ENCODE measurements around the gene ZC3H8. TPM values are rescaled to one million over a fixed set of nuclear protein-coding genes. Genes with fewer than 3 reads are reported as not detected.

Gene ZC3H8
- total and polyA plus RNA-seq, 8 donors = 3.9 to 117 (median 8.2) TPM

GRCh38 chr2:112201696-112202430 is 53.0 kb downstream of the ZC3H8 start:
- Histone ChIP-seq H3K4me1 (no peaks in the 10 kb centered on the region), H3K27ac (no peak overlapping the region), H3K9me3 (peaks cover 0 to 24% (median 18%) of the 10 kb centered on the region in 4 donors), H3K4me3 (no peak overlapping the region), H3K36me3 (no peaks in the 10 kb centered on the region), H3K27me3 (no peaks in the 10 kb centered on the region)
- intact Hi-C loops (cut with DNase I; ENCODE audit: low total_unique reads) = no loop called here
- DNase-seq = no peak
- 79 to 86% (median 81%) methylated on average over 3 of the region's 3 CpGs for WGBS, 5 donors
- TF ChIP-seq EP300 (IDR thresholded peaks at IDR 0.05) (no peak), POLR2AphosphoS5 (IDR thresholded peaks at IDR 0.05) (peak in 1 of 3 donors; percentile 6)

GRCh38 chr2:112199188-112199587 is 55.7 kb downstream of the ZC3H8 start:
- DNase-seq = no peak
- WGBS, 5 donors = 82 to 88% (median 88%) methylated on average over 3 of the region's 3 CpGs

GRCh38 chr2:112198780-112199179 is 56.1 kb downstream of the ZC3H8 start:
- DNase-seq = no peak
- Histone ChIP-seq H3K4me1 (no peaks in the 10 kb centered on the region), H3K9me3 (peaks cover 0 to 10% (median 5%) of the 10 kb centered on the region in 4 donors), H3K27ac (no peak overlapping the region), H3K4me3 (no peak overlapping the region), H3K27me3 (no peaks in the 10 kb centered on the region), H3K36me3 (no peaks in the 10 kb centered on the region)
- no peak for TF ChIP-seq POLR2A (IDR thresholded peaks at IDR 0.05)
- TF ChIP-seq CTCF (IDR thresholded peaks at IDR 0.05) = no peak
- no peak for TF ChIP-seq POLR2AphosphoS5 (IDR thresholded peaks at IDR 0.05)
- TF ChIP-seq EP300 (IDR thresholded peaks at IDR 0.05) = no peak
- intact Hi-C loops (cut with DNase I; ENCODE audit: low total_unique reads) = no loop called here

More at GRCh38 chr2:112199188-112199587, 55.7 kb downstream of the ZC3H8 start:
- no peaks in the 10 kb centered on the region for H3K27me3 ChIP-seq
- TF ChIP-seq CTCF (IDR thresholded peaks at IDR 0.05) = no peak
- TF ChIP-seq EP300 (IDR thresholded peaks at IDR 0.05) = no peak
- no peak for TF ChIP-seq POLR2A (IDR thresholded peaks at IDR 0.05)
- no peak for TF ChIP-seq POLR2AphosphoS5 (IDR thresholded peaks at IDR 0.05)
- H3K36me3 ChIP-seq = no peaks in the 10 kb centered on the region
- intact Hi-C loops (cut with DNase I; ENCODE audit: low total_unique reads) = no loop called here
- H3K9me3 ChIP-seq = peaks cover 0 to 14% (median 8%) of the 10 kb centered on the region in 4 donors
- no peak overlapping the region for H3K4me3 ChIP-seq
- H3K4me1 ChIP-seq = no peaks in the 10 kb centered on the region
- no peak overlapping the region for H3K27ac ChIP-seq

GRCh38 chr2:112197868-112198267 is 57.0 kb downstream of the ZC3H8 start:
- H3K4me1 ChIP-seq = no peaks in the 10 kb centered on the region
- TF ChIP-seq POLR2A (IDR thresholded peaks at IDR 0.05) = no peak
- H3K4me3 ChIP-seq = no peak overlapping the region
- no peak for DNase-seq
- intact Hi-C loops (cut with DNase I; ENCODE audit: low total_unique reads) = no loop called here
- WGBS, 5 donors = 50 to 83% (median 74%) methylated on average over 1 of the region's 1 CpG
- no peaks in the 10 kb centered on the region for H3K36me3 ChIP-seq
- H3K27ac ChIP-seq = no peak overlapping the region
- H3K27me3 ChIP-seq = no peaks in the 10 kb centered on the region
- peaks cover 0 to under 1% (median 0%) of the 10 kb centered on the region in 4 donors for H3K9me3 ChIP-seq

GRCh38 chr2:112195950-112196349 is 58.9 kb downstream of the ZC3H8 start:
- no peak for TF ChIP-seq POLR2AphosphoS5 (IDR thresholded peaks at IDR 0.05)
- TF ChIP-seq CTCF (IDR thresholded peaks at IDR 0.05) = no peak
- no peak for TF ChIP-seq POLR2A (IDR thresholded peaks at IDR 0.05)
- TF ChIP-seq EP300 (IDR thresholded peaks at IDR 0.05) = no peak
- no peaks in the 10 kb centered on the region for H3K27me3 ChIP-seq
- DNase-seq = no peak
- H3K4me3 ChIP-seq = no peak overlapping the region
- no peaks in the 10 kb centered on the region for H3K36me3 ChIP-seq
- no peak overlapping the region for H3K27ac ChIP-seq
- intact Hi-C loops (cut with DNase I; ENCODE audit: low total_unique reads) = no loop called here
- H3K4me1 ChIP-seq = no peaks in the 10 kb centered on the region
- H3K9me3 ChIP-seq = no peaks in the 10 kb centered on the region

Measured in stomach (tissue), 9 donors.